Adrenal gland (tissue), 5 donors: Measurements from ENCODE around the gene CCDC146.

ENCODE experiments used
- CTCF ChIP-seq, 6 experiments: fragments of 450-650 bp in 4 of 6; fragments of 200-600 bp in 2 of 6; sonication (generic) in 1 of 6; IDR thresholded peaks; 1 replicate in 5 of 6; 2 replicates in 1 of 6; pipeline versions ENCODE4 v1.5.1 to v1.8.0; 2016 to 2021; ENCODE audit warnings: antibody characterized with exemption in 6 of 6, mild to moderate bottlenecking in 2 of 6, moderate library complexity in 1 of 6
- POLR2A ChIP-seq, 2 donors: fragments of 450-650 bp; IDR thresholded peaks; one replicate each; pipeline ENCODE4 v1.6.1; 2017; ENCODE audit warnings: antibody characterized with exemption in 2 of 2, mild to moderate bottlenecking in 2 of 2, moderate library complexity in 1 of 2
- donor health status: DM: no; HTN: no; CAD: no.

DNA sequence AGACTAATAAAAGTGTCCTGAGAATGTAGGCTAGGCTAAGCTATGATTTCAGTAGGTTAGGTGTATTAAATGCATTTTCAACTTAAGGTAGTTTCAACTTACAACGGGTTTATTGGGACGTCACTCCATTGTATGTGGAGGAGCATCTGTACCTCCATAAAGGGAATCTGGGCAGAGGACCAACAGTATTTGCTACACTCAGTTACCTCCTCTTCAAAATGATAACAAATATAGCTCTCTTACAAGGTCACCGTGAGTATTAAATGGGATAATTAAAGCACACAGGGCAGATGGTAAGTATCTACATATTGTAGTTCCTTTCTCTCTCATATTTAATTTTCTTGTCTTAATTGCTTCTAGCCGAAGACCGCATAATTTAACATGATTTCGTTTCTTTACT lies 136.2 kb downstream of the CCDC146 start:
- TF ChIP-seq POLR2A (IDR thresholded peaks at IDR 0.05) (no peak), CTCF (IDR thresholded peaks at IDR 0.05) (no peak)
